Esophagus muscularis mucosa (tissue), 4 donors: ENCODE data around the gene SLC25A18. TPM values are rescaled to one million over a fixed set of nuclear protein-coding genes. Genes with fewer than 3 reads are reported as not detected.

Source experiments
- DNase-seq: peaks from one replicate; pipeline ENCODE4 v3.0.0-alpha.2; 2017; ENCODE audit errors: extremely low spot score
- H3K27ac ChIP-seq, 4 donors: fragments of 200-600 bp; sonication (generic); replicated peaks in 1 of 4; 1 replicate in 3 of 4; 2 replicates in 1 of 4; pipeline ENCODE4 v1.5.1; 2016 to 2019; ENCODE audit warnings: mild to moderate bottlenecking in 1 of 4
- H3K27me3 ChIP-seq, 4 donors: fragments of 200-600 bp; sonication (generic); one replicate each; pipeline versions ENCODE4 v1.5.1 to v1.6.0; 2016 to 2019
- H3K36me3 ChIP-seq, 4 donors: fragments of 200-600 bp; sonication (generic); one replicate each; pipeline ENCODE4 v1.5.1; 2016 to 2019
- H3K4me1 ChIP-seq, 4 donors: fragments of 200-600 bp; sonication (generic); one replicate each; pipeline ENCODE4 v1.5.1; 2016 to 2019
- H3K4me3 ChIP-seq, 4 donors: fragments of 200-600 bp; sonication (generic); 1 replicate in 2 of 4; 2 replicates in 2 of 4; pipeline ENCODE4 v1.5.1; 2016 to 2019; ENCODE audit warnings: mild to moderate bottlenecking in 4 of 4, moderate library complexity in 1 of 4
- H3K9me3 ChIP-seq, 4 donors: fragments of 200-600 bp; sonication (generic); 1 replicate in 3 of 4; 2 replicates in 1 of 4; pipeline ENCODE4 v1.5.1; 2016 to 2019
- CTCF ChIP-seq, 3 experiments: fragments of 200-600 bp in 2 of 3; fragments of 450-650 bp in 1 of 3; sonication (generic) in 2 of 3; IDR thresholded peaks; one replicate each; pipeline ENCODE4 v1.5.1; 2017 to 2019; ENCODE audit warnings: antibody characterized with exemption in 3 of 3, mild to moderate bottlenecking in 2 of 3, moderate library complexity in 1 of 3
- EP300 ChIP-seq: sonication (generic); formaldehyde crosslinking; IDR thresholded peaks from one replicate; pipeline ENCODE4 v1.6.1; 2017; ENCODE audit warnings: antibody characterized with exemption
- POLR2A ChIP-seq: fragments of 450-650 bp; IDR thresholded peaks from one replicate; pipeline ENCODE4 v1.6.1; 2017; ENCODE audit warnings: antibody characterized with exemption, moderate library complexity, mild to moderate bottlenecking, low read depth
- POLR2AphosphoS5 ChIP-seq, 2 donors: sonication (generic); formaldehyde crosslinking; IDR thresholded peaks; one replicate each; pipeline ENCODE4 v1.6.1; 2017; ENCODE audit warnings: antibody characterized with exemption in 2 of 2
- WGBS: methylation state at CpG from one replicate; pipeline ENCODE4 v1.1.5; 2018; 5-methylcytosine and 5-hydroxymethylcytosine counted together
- intact Hi-C: fragments of 100-400 bp; cut with DNase I; formaldehyde crosslinking; loops from one replicate; pipeline ENCODE4 v1.15.1; 2023
- total RNA-seq, 4 donors: library from RNA; depleted of rRNA; stranded (reverse); fragments of >200 nt; gene quantifications; one replicate each; pipeline versions ENCODE4 v1.1.0 to v1.2.1, GENCODE V29; 2016

SLC25A18 gene
- total RNA-seq, 4 donors from 2014 or later = 0.42 to 2.8 (median 1.8) TPM

DNA sequence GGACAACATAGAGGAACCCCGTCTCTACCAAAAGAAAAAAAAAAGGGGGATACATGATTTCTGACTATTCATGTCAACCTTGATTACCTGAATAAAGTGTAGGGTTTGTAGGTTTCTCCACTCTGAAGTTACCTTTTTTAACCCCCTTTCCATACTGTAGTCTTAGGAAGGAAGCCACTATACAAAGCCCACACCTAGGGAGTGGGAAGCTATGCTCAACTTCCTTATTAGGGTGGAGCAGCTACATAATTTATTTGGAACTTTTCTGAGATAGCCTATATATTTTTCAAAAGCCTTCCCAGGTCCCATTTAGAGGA is 65.8 kb downstream of the SLC25A18 start:
- Histone ChIP-seq H3K36me3 (peaks cover 0 to 15% (median 6%) of the 10 kb centered on the region in 4 donors), H3K27me3 (no peaks in the 10 kb centered on the region), H3K9me3 (peaks cover 0 to 3% (median 0%) of the 10 kb centered on the region in 4 donors), H3K27ac (peak overlapping the region; percentile 89 to 95 (median 90)), H3K4me3 (peak overlapping the region; percentile 75 to 98 (median 84)), H3K4me1 (peaks cover 18 to 46% (median 41%) of the 10 kb centered on the region in 4 donors)
- 0% methylated on average over 1 of the region's 1 CpG for WGBS
- intact Hi-C loops = no loop called here
- DNase-seq = no peak
- TF ChIP-seq EP300 (no peak), POLR2A (no peak), POLR2AphosphoS5 (IDR thresholded peaks at IDR 0.05) (no peak), CTCF (IDR thresholded peaks at IDR 0.05) (no peak)

- intact Hi-C loops = loop anchor here (10.0 kb wide), 1 partner anchor 455 kb away; no protein-coding TSS in a partner anchor
- Histone ChIP-seq H3K9me3 (peaks cover 0 to 3% (median 0%) of the 10 kb centered on the region in 4 donors), H3K4me1 (peaks cover 18 to 40% (median 37%) of the 10 kb centered on the region in 4 donors), H3K36me3 (peaks cover 0 to 11% (median 4%) of the 10 kb centered on the region in 4 donors), H3K27me3 (no peaks in the 10 kb centered on the region), H3K27ac (peak overlapping the region; percentile 89 to 95 (median 90)), H3K4me3 (peak overlapping the region in 1 of 4 donors; percentile 75)
- no peak for DNase-seq
- 63% methylated on average over 7 of the region's 7 CpGs for WGBS
- TF ChIP-seq POLR2AphosphoS5 (IDR thresholded peaks at IDR 0.05) (no peak), EP300 (no peak), CTCF (IDR thresholded peaks at IDR 0.05) (no peak), POLR2A (no peak)
Measured at GRCh38 chr22:17629641-17630040, 66.3 kb downstream of the SLC25A18 start.

- no peaks in the 10 kb centered on the region for H3K27me3 ChIP-seq
- H3K9me3 ChIP-seq = peaks cover 0 to 3% (median 0%) of the 10 kb centered on the region in 4 donors
- no peak overlapping the region for H3K27ac ChIP-seq
- intact Hi-C loops = loop anchor here (10.0 kb wide), 1 partner anchor 456 kb away; no protein-coding TSS in a partner anchor
- peaks cover 18 to 28% (median 27%) of the 10 kb centered on the region in 4 donors for H3K4me1 ChIP-seq
- WGBS = 95% methylated on average over 9 of the region's 9 CpGs
- peaks cover 0 to 5% (median 0%) of the 10 kb centered on the region in 4 donors for H3K36me3 ChIP-seq
- no peak for DNase-seq
- H3K4me3 ChIP-seq = no peak overlapping the region
- TF ChIP-seq CTCF (IDR thresholded peaks at IDR 0.05) (no peak), POLR2A (no peak), POLR2AphosphoS5 (IDR thresholded peaks at IDR 0.05) (no peak), EP300 (no peak)
Measured at GRCh38 chr22:17631076-17631565, 67.8 kb downstream of the SLC25A18 start.

- no peaks in the 10 kb centered on the region for H3K36me3 ChIP-seq
- peak overlapping the region in 2 of 4 donors; percentile 47 to 55 for H3K27ac ChIP-seq
- H3K4me1 ChIP-seq = peaks cover 12 to 17% (median 15%) of the 10 kb centered on the region in 4 donors
- no peaks in the 10 kb centered on the region for H3K27me3 ChIP-seq
- H3K9me3 ChIP-seq = no peaks in the 10 kb centered on the region
- 70% methylated on average over 4 of the region's 4 CpGs for WGBS
- TF ChIP-seq CTCF (IDR thresholded peaks at IDR 0.05) (no peak), POLR2AphosphoS5 (IDR thresholded peaks at IDR 0.05) (no peak), EP300 (no peak), POLR2A (no peak)
- no peak for DNase-seq
- intact Hi-C loops = loop anchor here (10.0 kb wide), 1 partner anchor 459 kb away; no protein-coding TSS in a partner anchor
- no peak overlapping the region for H3K4me3 ChIP-seq
Measured at GRCh38 chr22:17633217-17633997, 70.1 kb downstream of the SLC25A18 start.
